SU-DHL-6 (cell line): ENCODE data around the gene PRKAR1B.

Experiments
- CTCF ChIP-seq: fragments of 200-600 bp; sonication (generic); IDR thresholded peaks from one replicate; pipeline ENCODE4 v1.5.1; 2017; ENCODE audit warnings: antibody characterized with exemption, mild to moderate bottlenecking, low read length, moderate library complexity; ENCODE audit not compliant: insufficient read depth, poor library complexity, severe bottlenecking
- EZH2phosphoT487 ChIP-seq: fragments of 200-600 bp; sonication (generic), shearing (Covaris generic); conservative IDR thresholded peaks from 2 replicates; pipeline ENCODE4 v1.6.1; 2018; ENCODE audit warnings: mild to moderate bottlenecking, antibody characterized with exemption, low read length, moderate library complexity, mixed read lengths

DNA sequence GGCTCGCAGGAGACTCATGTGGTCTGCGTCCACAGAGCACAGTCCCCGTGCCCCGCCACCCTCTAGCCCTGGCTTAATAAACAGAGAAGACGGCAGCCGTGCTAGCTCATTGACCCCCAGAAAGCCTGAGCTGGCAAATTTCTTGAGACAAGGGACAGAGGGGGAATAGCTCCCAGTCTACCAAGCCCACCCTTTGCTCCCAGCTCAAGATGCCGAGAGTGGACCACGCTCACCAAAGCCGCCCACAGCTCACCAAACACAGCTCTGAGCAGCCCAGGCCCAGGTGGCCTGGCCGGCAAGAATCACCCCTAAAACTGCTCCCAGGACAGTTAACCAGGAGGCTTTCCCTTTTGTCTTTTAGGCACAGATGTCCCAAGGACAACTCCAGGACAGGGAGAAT lies 212.8 kb downstream of the PRKAR1B start:
- TF ChIP-seq CTCF, result no peak
- no peak for TF ChIP-seq EZH2phosphoT487
